Smooth muscle cell (in vitro differentiated cells): ENCODE data around the gene SLC38A11. TPM values are rescaled to one million over a fixed set of nuclear protein-coding genes. Genes with fewer than 3 reads are reported as not detected.

Experiments used
- DNase-seq: peaks from one replicate; lab custom pipeline; 2025; ENCODE audit not compliant: unreplicated experiment; lab: John Stamatoyannopoulos, UW
- H2AFZ ChIP-seq: fragments of 200-600 bp; sonication (generic); 2 replicates; pipeline ENCODE4 v1.6.0; 2016; ENCODE audit warnings: antibody characterized with exemption, low read depth, mild to moderate bottlenecking
- H3F3A ChIP-seq: fragments of 200-600 bp; sonication (generic); 2 replicates; pipeline ENCODE4 v1.6.0; 2017; ENCODE audit warnings: antibody characterized with exemption, low read depth
- H3K27ac ChIP-seq: fragments of 200-600 bp; sonication (generic); 2 replicates; pipeline ENCODE4 v1.5.1; 2016; ENCODE audit warnings: low read depth, mild to moderate bottlenecking
- H3K27me3 ChIP-seq: fragments of 200-600 bp; sonication (generic); 2 replicates; pipeline ENCODE4 v1.6.1; 2016; ENCODE audit warnings: low read depth, mild to moderate bottlenecking
- H3K36me3 ChIP-seq: fragments of 200-600 bp; sonication (generic); 2 replicates; pipeline ENCODE4 v1.5.1; 2016; ENCODE audit warnings: low read depth
- H3K4me1 ChIP-seq: fragments of 200-600 bp; sonication (generic); 2 replicates; pipeline ENCODE4 v1.5.1; 2016; ENCODE audit warnings: low read depth
- H3K4me2 ChIP-seq: fragments of 200-600 bp; sonication (generic); 2 replicates; pipeline ENCODE4 v1.6.0; 2016; ENCODE audit warnings: mild to moderate bottlenecking
- H3K4me3 ChIP-seq: fragments of 200-600 bp; sonication (generic); 2 replicates; pipeline ENCODE4 v1.5.1; 2016; ENCODE audit warnings: mild to moderate bottlenecking
- H3K79me2 ChIP-seq: fragments of 200-600 bp; sonication (generic); 2 replicates; pipeline ENCODE4 v1.6.0; 2016; ENCODE audit warnings: low read depth, mild to moderate bottlenecking
- H3K9ac ChIP-seq: fragments of 200-600 bp; sonication (generic); 2 replicates; pipeline ENCODE4 v1.6.0; 2016; ENCODE audit warnings: low read depth
- H3K9me3 ChIP-seq: fragments of 200-600 bp; sonication (generic); replicated peaks from 2 replicates; pipeline ENCODE4 v1.5.1; 2016; ENCODE audit warnings: low read depth
- H4K20me1 ChIP-seq: fragments of 200-600 bp; sonication (generic); 2 replicates; pipeline ENCODE4 v1.6.0; 2016; ENCODE audit warnings: low read depth
- WGBS: methylation state at CpG from one replicate; pipeline ENCODE4 v1.1.7; 2016; ENCODE audit warnings: low lambda C conversion rate; 5-methylcytosine and 5-hydroxymethylcytosine counted together
- polyA plus RNA-seq: library from polyadenylated mRNA; unstranded; fragments of >200 nt; fragmentation: Nextera tagmentation; extraction: Ambion mirVana; gene quantifications from 2 replicates; pipeline ENCODE4 v1.2.1, GENCODE V29; 2016
- total RNA-seq: library from RNA; depleted of rRNA; stranded (reverse); fragments of >200 nt; gene quantifications from 2 replicates; pipeline ENCODE4 v1.2.3, GENCODE V29; 2014
- TF ChIP-seq, protein P1 (sequence below): fragments of 200-600 bp; sonication (generic); IDR thresholded peaks from 2 replicates; pipeline ENCODE4 v1.5.1; 2017; ENCODE audit warnings: borderline replicate concordance, mild to moderate bottlenecking, antibody characterized with exemption; ENCODE audit not compliant: insufficient read depth, poor library complexity, severe bottlenecking

SLC38A11 gene
- total and polyA plus RNA-seq, 2 experiments from 2014 or later, result not detected

DNA sequence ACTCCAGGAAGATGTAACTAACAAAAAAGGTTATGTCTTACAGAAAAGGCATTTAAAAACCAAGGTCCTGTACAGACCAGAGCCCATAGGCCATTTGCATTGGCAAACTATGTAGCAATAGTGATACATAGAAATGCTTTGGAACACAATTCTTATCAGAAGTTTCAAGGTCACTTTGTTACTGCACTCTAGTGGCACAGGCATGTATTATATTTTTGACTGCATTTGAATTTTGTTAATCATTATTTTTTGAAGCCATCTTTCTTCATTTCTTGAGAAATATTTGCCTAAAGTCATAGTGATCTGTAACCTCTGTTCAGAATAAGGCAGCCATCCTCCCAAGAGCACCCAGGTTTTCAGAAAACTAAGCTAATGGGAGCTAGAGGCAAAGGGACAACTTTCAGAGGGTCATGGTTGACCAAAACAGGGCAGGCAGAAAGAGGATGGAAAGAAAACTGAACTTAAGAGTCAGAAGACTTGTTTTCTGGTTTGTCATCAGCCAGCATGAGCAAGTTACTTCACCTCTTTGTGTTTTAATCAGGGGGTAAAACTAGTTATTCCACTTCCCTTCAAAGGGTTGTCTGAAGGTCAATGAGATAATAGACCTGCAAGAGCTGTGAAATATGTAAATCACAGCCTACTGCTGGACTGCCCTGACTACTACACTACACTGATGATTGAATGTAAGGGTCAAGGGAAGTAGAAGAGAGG lies 41.5 kb downstream of the SLC38A11 start:
- H4K20me1 ChIP-seq, result no peaks in the 10 kb centered on the region
- peak overlapping the region; percentile 41 for H3K4me2 ChIP-seq
- no peak for DNase-seq

DNA sequence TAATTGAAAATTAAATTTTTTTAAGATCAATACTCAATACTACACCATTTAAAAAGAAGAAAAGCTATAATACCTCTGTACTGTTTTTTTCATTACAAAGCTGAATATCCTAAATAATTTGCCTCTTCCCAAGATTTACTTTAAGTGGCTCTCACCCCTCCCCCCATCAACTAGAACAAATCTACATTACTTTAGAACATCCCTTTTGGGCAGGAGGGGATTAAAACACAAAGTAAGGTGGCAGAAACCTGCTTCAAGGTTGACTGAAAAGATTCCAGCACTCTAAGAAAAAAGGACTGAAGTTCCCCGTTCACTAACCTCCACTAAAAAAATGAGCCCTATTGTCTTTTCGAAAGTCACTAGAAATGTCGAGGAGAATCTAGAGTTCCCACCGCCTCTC lies 42.3 kb downstream of the SLC38A11 start:
- Histone ChIP-seq H2AFZ (no peak overlapping the region), H3K9ac (no peak overlapping the region), H3K79me2 (no peaks in the 10 kb centered on the region), H3K4me1 (peaks cover 10% of the 10 kb centered on the region), H3K27me3 (no peaks in the 10 kb centered on the region), H4K20me1 (no peaks in the 10 kb centered on the region), H3F3A (no peaks in the 10 kb centered on the region), H3K27ac (peak overlapping the region; percentile 70), H3K36me3 (no peaks in the 10 kb centered on the region), H3K4me3 (no peak overlapping the region), H3K9me3 (no peaks in the 10 kb centered on the region), H3K4me2 (no peak overlapping the region)
- no peak for DNase-seq
- TF ChIP-seq, protein P1, sequence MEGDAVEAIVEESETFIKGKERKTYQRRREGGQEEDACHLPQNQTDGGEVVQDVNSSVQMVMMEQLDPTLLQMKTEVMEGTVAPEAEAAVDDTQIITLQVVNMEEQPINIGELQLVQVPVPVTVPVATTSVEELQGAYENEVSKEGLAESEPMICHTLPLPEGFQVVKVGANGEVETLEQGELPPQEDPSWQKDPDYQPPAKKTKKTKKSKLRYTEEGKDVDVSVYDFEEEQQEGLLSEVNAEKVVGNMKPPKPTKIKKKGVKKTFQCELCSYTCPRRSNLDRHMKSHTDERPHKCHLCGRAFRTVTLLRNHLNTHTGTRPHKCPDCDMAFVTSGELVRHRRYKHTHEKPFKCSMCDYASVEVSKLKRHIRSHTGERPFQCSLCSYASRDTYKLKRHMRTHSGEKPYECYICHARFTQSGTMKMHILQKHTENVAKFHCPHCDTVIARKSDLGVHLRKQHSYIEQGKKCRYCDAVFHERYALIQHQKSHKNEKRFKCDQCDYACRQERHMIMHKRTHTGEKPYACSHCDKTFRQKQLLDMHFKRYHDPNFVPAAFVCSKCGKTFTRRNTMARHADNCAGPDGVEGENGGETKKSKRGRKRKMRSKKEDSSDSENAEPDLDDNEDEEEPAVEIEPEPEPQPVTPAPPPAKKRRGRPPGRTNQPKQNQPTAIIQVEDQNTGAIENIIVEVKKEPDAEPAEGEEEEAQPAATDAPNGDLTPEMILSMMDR, result no peak
- 63% methylated on average over 4 of the region's 4 CpGs for WGBS

More for the DNA sequence above, 41.5 kb downstream of the SLC38A11 start:
- Histone ChIP-seq H3K27ac (peak overlapping the region; percentile 70), H3K79me2 (no peaks in the 10 kb centered on the region), H3F3A (no peaks in the 10 kb centered on the region), H3K4me3 (no peak overlapping the region), H3K27me3 (no peaks in the 10 kb centered on the region), H3K9me3 (no peaks in the 10 kb centered on the region), H2AFZ (peak overlapping the region; percentile 62), H3K9ac (no peak overlapping the region), H3K36me3 (no peaks in the 10 kb centered on the region), H3K4me1 (peaks cover 10% of the 10 kb centered on the region)
- TF ChIP-seq, protein P1, result peak; percentile 25

DNA sequence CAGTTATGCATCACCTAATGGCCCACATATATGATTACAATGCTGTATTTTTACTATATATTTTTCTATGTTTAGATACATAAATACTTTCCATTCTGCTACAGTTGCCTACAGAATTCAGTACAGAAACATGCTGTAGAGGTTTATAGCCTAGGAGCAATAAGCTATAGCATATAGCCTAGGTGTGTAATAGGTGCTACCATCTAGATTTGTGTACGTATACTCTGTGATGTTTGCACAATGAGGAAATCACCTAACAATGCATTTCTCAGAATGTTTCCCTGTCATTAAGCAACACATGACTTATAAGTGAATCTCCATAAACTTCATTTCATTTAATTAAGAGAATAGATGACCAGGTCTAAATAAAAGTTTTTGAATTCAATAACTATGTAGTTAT lies 43.5 kb downstream of the SLC38A11 start:
- no peak overlapping the region for H3K4me2 ChIP-seq
- no peaks in the 10 kb centered on the region for H3K79me2 ChIP-seq
- DNase-seq, result no peak
- no peak overlapping the region for H3K4me3 ChIP-seq
- no peaks in the 10 kb centered on the region for H3K27me3 ChIP-seq
- no peaks in the 10 kb centered on the region for H3F3A ChIP-seq
- H3K27ac ChIP-seq, result no peak overlapping the region
- H2AFZ ChIP-seq, result no peak overlapping the region
- H3K9ac ChIP-seq, result no peak overlapping the region
- peaks cover 10% of the 10 kb centered on the region for H3K4me1 ChIP-seq
- 83% methylated on average over 1 of the region's 1 CpG for WGBS
- no peaks in the 10 kb centered on the region for H3K36me3 ChIP-seq
- TF ChIP-seq, protein P1, result no peak
- H4K20me1 ChIP-seq, result no peaks in the 10 kb centered on the region
- H3K9me3 ChIP-seq, result no peaks in the 10 kb centered on the region
